ENCODE results near the gene CNTNAP5. TPM values are rescaled to one million over a fixed set of nuclear protein-coding genes. Genes with fewer than 3 reads are reported as not detected.

The CNTNAP5 gene
- total and polyA plus RNA-seq, 4 donors, result 16.7 to 63.2 (median 39.1) TPM

DNA sequence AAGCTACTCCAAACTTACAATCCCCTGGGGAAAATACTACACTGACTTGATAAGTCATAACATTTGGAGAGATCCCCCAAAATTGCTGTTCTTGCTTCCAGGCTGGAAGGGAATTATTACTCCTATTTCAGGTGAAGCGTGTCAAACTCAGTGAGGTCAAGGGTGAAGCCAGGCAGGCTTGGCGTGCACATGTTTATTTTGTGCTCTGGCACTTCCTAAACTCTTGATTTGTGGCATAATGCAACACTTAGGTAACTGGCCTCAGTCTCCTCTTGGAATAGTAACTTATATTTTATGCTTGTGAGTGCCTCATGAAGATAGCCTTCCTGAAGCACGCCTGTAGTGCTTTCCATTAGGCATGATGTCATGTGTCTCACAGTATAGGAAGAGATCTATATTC, 751.2 kb downstream of the CNTNAP5 start:
- no CpG with 5 or more reads among the region's 3 CpGs for WGBS (ENCODE audit: insufficient coverage)
- DNase-seq (ENCODE audit: low read depth in 4 of 6, low spot score in 6 of 6), result no peak

DNA sequence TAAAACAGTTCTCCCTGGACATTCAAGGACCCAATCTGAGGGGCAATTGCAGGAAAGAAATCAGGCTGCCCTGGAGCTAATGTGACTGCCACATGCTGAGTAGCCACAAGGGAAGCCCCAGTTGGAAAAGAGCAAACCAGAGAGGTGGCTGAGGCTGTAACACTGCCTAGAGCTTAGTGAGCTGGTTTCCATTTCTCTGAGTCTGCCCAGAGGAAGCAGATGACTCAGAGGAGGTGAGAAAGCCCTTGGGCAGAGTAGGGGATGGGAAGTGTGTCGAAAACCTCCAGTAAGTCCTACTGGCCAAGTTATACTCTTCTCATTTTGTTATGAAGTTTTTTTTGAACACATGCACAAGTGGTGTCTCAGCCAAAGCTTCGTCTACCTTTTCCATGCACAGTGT, 753.0 kb downstream of the CNTNAP5 start:
- WGBS (ENCODE audit: insufficient coverage), result 80% methylated on average over 1 of the region's 2 CpGs
- no peak for DNase-seq (ENCODE audit: low read depth in 4 of 6, low spot score in 6 of 6)
- Histone ChIP-seq H3K4me1 (ENCODE audit: control insufficient read depth, insufficient read depth, low read length) (no peaks in the 10 kb centered on the region), H3K27ac (ENCODE audit: low read depth, low read length) (no peak overlapping the region), H3K4me3 (ENCODE audit: low read depth, low read length) (no peak overlapping the region), H3K36me3 (ENCODE audit: control insufficient read depth, insufficient read depth, low read length) (no peaks in the 10 kb centered on the region), H3K9me3 (ENCODE audit: control insufficient read depth, insufficient read depth, low read length) (no peaks in the 10 kb centered on the region), H3K27me3 (ENCODE audit: control insufficient read depth, insufficient read depth, low read length) (no peaks in the 10 kb centered on the region)

More for the DNA sequence above, 751.2 kb downstream of the CNTNAP5 start:
- H3K4me1 ChIP-seq (ENCODE audit: control insufficient read depth, insufficient read depth, low read length), result no peaks in the 10 kb centered on the region
- H3K4me3 ChIP-seq (ENCODE audit: low read depth, low read length), result no peak overlapping the region
- no peak overlapping the region for H3K27ac ChIP-seq (ENCODE audit: low read depth, low read length)
- H3K36me3 ChIP-seq (ENCODE audit: control insufficient read depth, insufficient read depth, low read length), result peaks cover 9% of the 10 kb centered on the region
- no peaks in the 10 kb centered on the region for H3K27me3 ChIP-seq (ENCODE audit: control insufficient read depth, insufficient read depth, low read length)
- no peaks in the 10 kb centered on the region for H3K9me3 ChIP-seq (ENCODE audit: control insufficient read depth, insufficient read depth, low read length)

DNA sequence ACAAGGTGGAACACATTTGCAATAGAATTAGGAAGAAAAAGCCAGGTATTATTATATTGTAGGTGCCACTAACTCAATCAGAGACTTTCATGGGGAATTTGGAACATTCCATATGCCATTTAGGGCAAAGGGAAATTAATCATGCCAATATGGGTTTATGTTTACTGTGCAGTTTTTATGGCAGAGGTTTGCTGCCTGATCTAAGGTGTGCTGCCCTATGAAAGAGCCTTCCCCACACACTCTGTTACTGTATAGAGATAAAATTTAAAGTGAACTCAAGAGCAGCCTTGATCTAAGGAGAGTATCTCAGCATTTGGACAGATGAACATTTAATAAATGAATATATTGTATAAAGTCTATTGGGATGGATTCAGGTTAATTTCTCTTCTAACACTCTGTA, 771.6 kb downstream of the CNTNAP5 start:
- no peak for DNase-seq (ENCODE audit: low read depth in 4 of 6, low spot score in 6 of 6)
- no peak overlapping the region for H3K4me3 ChIP-seq (ENCODE audit: low read depth, low read length)
- no peaks in the 10 kb centered on the region for H3K4me1 ChIP-seq (ENCODE audit: control insufficient read depth, insufficient read depth, low read length)
- H3K27ac ChIP-seq (ENCODE audit: low read depth, low read length), result no peak overlapping the region
- no peaks in the 10 kb centered on the region for H3K9me3 ChIP-seq (ENCODE audit: control insufficient read depth, insufficient read depth, low read length)
- H3K27me3 ChIP-seq (ENCODE audit: control insufficient read depth, insufficient read depth, low read length), result no peaks in the 10 kb centered on the region
- H3K36me3 ChIP-seq (ENCODE audit: control insufficient read depth, insufficient read depth, low read length), result no peaks in the 10 kb centered on the region

DNA sequence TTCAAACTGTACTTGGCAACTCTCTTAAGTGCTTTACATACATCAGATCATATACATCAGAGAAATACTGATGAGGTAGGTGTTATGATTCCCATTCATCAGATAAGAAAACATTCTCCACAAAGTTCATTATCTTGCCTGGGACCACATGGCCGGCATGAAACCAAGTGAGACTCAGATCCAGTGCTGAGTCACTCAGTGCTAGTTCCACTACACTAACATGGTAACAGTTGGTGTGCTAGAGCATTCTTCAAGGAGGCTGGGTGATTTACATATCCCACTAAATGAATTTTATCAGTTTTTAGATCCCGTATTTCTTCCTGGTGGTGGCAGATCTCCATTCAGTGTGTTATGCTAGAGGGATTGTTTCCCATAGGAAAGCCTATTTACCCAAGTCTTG, 772.0 kb downstream of the CNTNAP5 start:
- Histone ChIP-seq H3K4me3 (ENCODE audit: low read depth, low read length) (no peak overlapping the region), H3K27me3 (ENCODE audit: control insufficient read depth, insufficient read depth, low read length) (no peaks in the 10 kb centered on the region), H3K27ac (ENCODE audit: low read depth, low read length) (no peak overlapping the region), H3K4me1 (ENCODE audit: control insufficient read depth, insufficient read depth, low read length) (no peaks in the 10 kb centered on the region), H3K36me3 (ENCODE audit: control insufficient read depth, insufficient read depth, low read length) (no peaks in the 10 kb centered on the region), H3K9me3 (ENCODE audit: control insufficient read depth, insufficient read depth, low read length) (no peaks in the 10 kb centered on the region)
- WGBS (ENCODE audit: insufficient coverage), result 100% methylated on average over 1 of the region's 2 CpGs
- no peak for DNase-seq (ENCODE audit: low read depth in 4 of 6, low spot score in 6 of 6)

DNA sequence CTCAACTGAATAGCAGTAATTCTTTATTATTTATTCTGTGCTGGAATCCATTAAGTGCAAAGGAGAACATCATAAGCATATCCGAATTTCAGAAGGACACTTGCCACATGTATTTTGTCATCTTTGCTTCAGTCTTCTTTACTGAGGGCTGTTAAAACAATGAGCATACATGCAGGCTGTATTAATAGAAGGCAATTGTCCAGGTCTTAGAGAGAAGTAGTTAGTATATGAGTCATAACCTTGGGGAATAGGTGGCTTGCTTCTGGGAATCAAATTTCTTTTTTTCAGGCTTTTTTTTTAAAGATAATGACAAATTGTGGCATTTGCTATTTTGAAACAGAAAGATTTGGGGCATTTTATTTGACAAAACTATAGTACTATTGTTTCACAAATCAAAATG, 773.5 kb downstream of the CNTNAP5 start:
- no peak overlapping the region for H3K27ac ChIP-seq (ENCODE audit: low read depth, low read length)
- no peaks in the 10 kb centered on the region for H3K4me1 ChIP-seq (ENCODE audit: control insufficient read depth, insufficient read depth, low read length)
- no CpG with 5 or more reads among the region's 1 CpG for WGBS (ENCODE audit: insufficient coverage)
- no peaks in the 10 kb centered on the region for H3K36me3 ChIP-seq (ENCODE audit: control insufficient read depth, insufficient read depth, low read length)
- no peaks in the 10 kb centered on the region for H3K27me3 ChIP-seq (ENCODE audit: control insufficient read depth, insufficient read depth, low read length)
- no peak for DNase-seq (ENCODE audit: low read depth in 4 of 6, low spot score in 6 of 6)
- no peak overlapping the region for H3K4me3 ChIP-seq (ENCODE audit: low read depth, low read length)
- H3K9me3 ChIP-seq (ENCODE audit: control insufficient read depth, insufficient read depth, low read length), result no peaks in the 10 kb centered on the region

DNA sequence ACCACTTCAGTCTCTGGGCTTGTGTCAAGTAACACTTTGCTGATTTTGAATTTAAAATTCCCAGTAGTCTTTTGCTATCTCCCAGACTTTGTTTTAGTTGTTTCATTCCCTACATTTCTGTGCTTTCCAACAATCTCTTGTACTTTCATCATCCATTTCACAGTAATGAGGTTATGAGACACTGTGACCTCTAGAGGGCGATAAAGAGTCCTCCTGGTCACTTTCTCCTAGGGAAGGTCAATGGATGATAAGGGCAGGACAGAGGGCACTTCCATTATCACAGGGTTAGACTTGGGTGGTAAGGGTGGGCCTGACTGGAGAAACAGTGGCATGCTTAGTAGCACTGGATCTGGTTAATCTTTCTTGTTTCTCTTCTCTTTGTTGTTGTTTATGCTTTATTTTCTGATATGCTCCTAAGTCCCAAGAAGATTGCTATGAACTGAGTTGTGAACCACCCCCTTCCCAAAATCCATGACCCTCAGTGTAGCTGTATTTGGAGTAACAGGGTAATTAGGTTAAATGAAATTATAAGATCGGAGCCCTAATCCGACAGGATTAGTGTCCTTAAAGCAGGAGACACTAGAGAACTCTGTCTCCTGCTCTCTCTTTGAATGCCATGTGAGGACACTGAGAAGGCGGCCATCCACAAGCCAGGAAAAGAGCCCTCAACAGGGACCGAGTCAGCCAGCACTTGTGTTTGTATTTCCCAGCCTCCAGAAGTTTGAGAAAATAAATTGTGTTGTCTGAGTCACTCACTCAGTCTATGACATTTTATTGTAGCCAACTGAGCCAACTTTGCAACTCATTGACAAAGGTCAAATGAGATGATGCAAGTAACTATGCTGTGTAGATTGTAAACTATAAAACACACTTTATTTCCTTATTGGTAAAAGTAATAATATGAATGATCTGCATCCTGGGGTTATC, 779.2 kb downstream of the CNTNAP5 start:
- 95% methylated on average over 3 of the region's 5 CpGs for WGBS (ENCODE audit: insufficient coverage)
- no peak overlapping the region for H3K27ac ChIP-seq (ENCODE audit: low read depth, low read length)
- H3K4me3 ChIP-seq (ENCODE audit: low read depth, low read length), result no peak overlapping the region
- H3K4me1 ChIP-seq (ENCODE audit: control insufficient read depth, insufficient read depth, low read length), result no peaks in the 10 kb centered on the region
- H3K27me3 ChIP-seq (ENCODE audit: control insufficient read depth, insufficient read depth, low read length), result no peaks in the 10 kb centered on the region
- H3K9me3 ChIP-seq (ENCODE audit: control insufficient read depth, insufficient read depth, low read length), result no peaks in the 10 kb centered on the region
- peak in 2 of 6 donors; percentile 14 to 28 for DNase-seq (ENCODE audit: low read depth in 4 of 6, low spot score in 6 of 6)
- no peaks in the 10 kb centered on the region for H3K36me3 ChIP-seq (ENCODE audit: control insufficient read depth, insufficient read depth, low read length)

DNA sequence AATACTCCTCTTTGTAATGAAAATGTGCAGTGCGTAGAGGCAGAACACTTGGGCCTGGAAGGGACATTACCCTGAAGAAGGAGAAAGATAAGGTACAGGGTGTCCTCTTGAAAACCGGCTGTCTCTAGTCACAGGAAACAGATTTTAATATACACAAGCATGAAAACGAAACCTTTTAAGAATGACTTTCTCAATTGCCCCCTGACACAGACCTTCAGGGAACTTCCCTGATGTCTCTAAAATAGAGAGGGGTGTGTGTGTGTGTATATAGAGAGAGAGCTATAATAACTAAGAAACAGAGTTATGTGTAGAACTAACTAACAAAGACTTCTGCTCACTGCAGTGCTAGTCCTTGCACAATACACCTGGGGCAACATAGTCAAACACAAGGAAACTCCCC, 780.0 kb downstream of the CNTNAP5 start:
- Histone ChIP-seq H3K4me1 (ENCODE audit: control insufficient read depth, insufficient read depth, low read length) (no peaks in the 10 kb centered on the region), H3K27me3 (ENCODE audit: control insufficient read depth, insufficient read depth, low read length) (no peaks in the 10 kb centered on the region), H3K36me3 (ENCODE audit: control insufficient read depth, insufficient read depth, low read length) (no peaks in the 10 kb centered on the region), H3K9me3 (ENCODE audit: control insufficient read depth, insufficient read depth, low read length) (no peaks in the 10 kb centered on the region), H3K4me3 (ENCODE audit: low read depth, low read length) (no peak overlapping the region), H3K27ac (ENCODE audit: low read depth, low read length) (no peak overlapping the region)
- no peak for DNase-seq (ENCODE audit: low read depth in 4 of 6, low spot score in 6 of 6)
- no CpG with 5 or more reads among the region's 3 CpGs for WGBS (ENCODE audit: insufficient coverage)

DNA sequence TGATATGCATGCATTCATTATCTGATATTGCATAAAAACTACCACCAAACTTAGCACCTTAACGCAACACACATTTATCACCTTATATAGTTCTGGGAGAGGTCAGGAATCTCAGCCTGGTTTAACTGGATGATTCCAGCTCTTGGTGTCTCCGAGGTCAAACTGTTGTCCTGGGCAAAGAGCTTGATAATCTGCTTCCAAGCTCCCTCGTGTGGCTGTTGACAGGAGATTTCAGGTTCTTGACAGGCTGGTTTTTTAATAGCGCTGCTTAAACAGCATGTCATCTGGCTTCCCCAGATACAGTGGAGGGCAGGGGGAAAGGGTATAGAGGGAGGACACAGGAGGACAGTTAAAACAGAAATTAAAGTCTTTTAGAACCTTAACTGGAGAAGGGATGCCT, 785.0 kb downstream of the CNTNAP5 start:
- Histone ChIP-seq H3K4me1 (ENCODE audit: control insufficient read depth, insufficient read depth, low read length) (no peaks in the 10 kb centered on the region), H3K4me3 (ENCODE audit: low read depth, low read length) (no peak overlapping the region), H3K27me3 (ENCODE audit: control insufficient read depth, insufficient read depth, low read length) (no peaks in the 10 kb centered on the region), H3K36me3 (ENCODE audit: control insufficient read depth, insufficient read depth, low read length) (no peaks in the 10 kb centered on the region), H3K9me3 (ENCODE audit: control insufficient read depth, insufficient read depth, low read length) (no peaks in the 10 kb centered on the region), H3K27ac (ENCODE audit: low read depth, low read length) (no peak overlapping the region)
- DNase-seq (ENCODE audit: low read depth in 4 of 6, low spot score in 6 of 6), result peak in 2 of 6 donors; percentile 39 to 72
- 47% methylated on average over 4 of the region's 4 CpGs for WGBS (ENCODE audit: insufficient coverage)

DNA sequence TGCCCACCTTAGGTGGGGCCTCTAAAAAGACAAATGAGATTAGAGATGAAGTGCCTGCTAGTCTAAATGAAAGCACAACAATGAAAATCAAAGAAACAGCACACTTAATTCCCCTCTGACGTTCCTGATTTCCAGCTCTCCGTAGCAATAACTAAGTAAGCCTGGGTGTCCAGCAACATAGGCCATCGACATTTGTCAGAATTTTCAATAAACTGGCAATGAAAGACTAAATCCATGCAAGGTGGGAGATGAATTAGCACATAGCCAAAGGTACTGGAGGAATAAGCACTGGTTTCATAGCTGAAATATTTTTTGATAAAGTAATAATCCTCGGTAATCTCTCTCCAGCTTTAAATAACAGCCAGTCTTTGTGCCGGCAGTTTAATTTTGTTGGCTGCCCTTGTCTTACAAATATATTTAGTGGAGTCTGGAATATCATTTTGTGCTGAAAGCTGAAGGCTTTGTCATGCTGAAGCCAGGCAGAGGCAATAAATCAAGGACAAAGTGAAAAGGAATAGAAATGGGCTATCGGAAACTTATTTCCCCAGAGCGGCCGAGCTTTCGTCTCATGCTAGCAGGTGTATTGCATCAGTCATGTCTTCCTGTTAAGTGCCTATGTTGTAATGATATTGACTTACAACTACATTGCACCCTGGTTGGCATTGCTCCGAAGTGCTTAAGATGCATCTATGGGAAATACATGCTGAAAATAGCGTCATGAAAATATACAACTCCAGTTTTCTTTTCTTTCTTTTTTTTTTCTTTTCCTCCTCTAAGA, 790.1 kb downstream of the CNTNAP5 start:
- no peaks in the 10 kb centered on the region for H3K27me3 ChIP-seq (ENCODE audit: control insufficient read depth, insufficient read depth, low read length)
- no peaks in the 10 kb centered on the region for H3K9me3 ChIP-seq (ENCODE audit: control insufficient read depth, insufficient read depth, low read length)
- no peaks in the 10 kb centered on the region for H3K4me1 ChIP-seq (ENCODE audit: control insufficient read depth, insufficient read depth, low read length)
- H3K27ac ChIP-seq (ENCODE audit: low read depth, low read length), result no peak overlapping the region
- 40% methylated on average over 1 of the region's 11 CpGs for WGBS (ENCODE audit: insufficient coverage)
- no peak overlapping the region for H3K4me3 ChIP-seq (ENCODE audit: low read depth, low read length)
- no peaks in the 10 kb centered on the region for H3K36me3 ChIP-seq (ENCODE audit: control insufficient read depth, insufficient read depth, low read length)
- DNase-seq (ENCODE audit: low read depth in 4 of 6, low spot score in 6 of 6), result peak in 2 of 6 donors; percentile 23 to 77
